Fibroblast of gingiva (primary cell): Measurements from ENCODE around the gene PTPRU.

Source experiments
- DNase-seq: peaks from one replicate; pipeline ENCODE4 v3.0.0-alpha.2; 2011; ENCODE audit warnings: low read depth

PTPRU gene

GRCh38 chr1:29365906-29366670 is 129.8 kb downstream of the PTPRU start:
- no peak for DNase-seq

DNA sequence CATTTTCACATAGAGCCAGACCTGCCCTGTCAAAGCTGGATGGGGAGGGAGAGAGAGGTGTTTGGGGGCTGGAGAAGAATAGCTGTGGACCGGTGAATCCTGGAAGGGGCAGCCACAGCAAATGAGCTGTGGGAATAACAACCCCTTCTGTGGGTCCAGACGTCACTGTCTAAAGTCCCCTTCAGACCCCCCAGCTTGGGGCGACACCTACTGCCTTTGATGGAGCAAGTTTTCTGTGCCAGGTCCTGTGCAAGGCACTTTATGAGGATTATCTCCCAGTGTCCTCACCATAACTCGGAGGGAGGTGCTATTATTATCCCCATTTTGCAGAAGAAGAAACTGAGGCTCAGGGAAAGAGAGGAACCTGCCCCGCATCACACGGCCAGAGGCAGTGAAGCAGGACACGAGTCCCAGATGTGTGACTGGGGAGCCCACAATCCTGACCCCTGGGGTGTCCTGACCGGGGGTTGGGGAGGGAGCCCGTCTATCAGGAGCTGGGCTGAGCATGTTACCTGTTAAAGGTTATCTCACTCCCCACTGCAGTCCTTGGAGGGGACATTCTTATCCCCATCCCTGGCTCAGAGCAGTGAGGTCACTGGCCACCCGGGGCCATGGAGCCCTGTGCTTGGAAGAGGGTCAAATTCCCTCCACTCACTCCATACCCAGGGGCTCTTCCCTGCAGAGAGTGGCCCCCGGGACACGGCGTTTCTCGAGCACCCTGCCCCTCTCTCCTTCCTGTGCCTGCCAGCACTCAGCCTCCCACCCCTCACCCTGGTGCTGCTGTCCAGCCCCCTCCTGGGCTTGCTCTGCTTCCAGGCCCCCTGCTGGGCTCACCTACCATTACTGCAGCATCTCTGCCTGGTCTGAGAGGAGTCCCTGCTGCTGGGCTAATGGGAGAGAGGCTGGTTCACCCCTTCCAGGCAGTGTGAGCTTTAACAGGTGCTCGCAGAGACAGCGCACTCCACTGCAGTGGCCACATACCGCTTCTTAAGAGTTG is 132.9 kb downstream of the PTPRU start:
- no peak for DNase-seq

GRCh38 chr1:29370067-29370466 is 133.7 kb downstream of the PTPRU start:
- no peak for DNase-seq

GRCh38 chr1:29371332-29371731 is 135.0 kb downstream of the PTPRU start:
- no peak for DNase-seq

- no peak for DNase-seq
Measured at GRCh38 chr1:29372108-29372507, 135.8 kb downstream of the PTPRU start.
